Suppressor macrophage treated with lipopolysaccharide for 1 hour (primary cell): Measurements from ENCODE around the gene RAD9A.

ENCODE experiments used
- DNase-seq, 3 donors: peaks; one replicate each; pipeline ENCODE4 v3.0.0-alpha.2; 2020 to 2022

RAD9A gene

DNA sequence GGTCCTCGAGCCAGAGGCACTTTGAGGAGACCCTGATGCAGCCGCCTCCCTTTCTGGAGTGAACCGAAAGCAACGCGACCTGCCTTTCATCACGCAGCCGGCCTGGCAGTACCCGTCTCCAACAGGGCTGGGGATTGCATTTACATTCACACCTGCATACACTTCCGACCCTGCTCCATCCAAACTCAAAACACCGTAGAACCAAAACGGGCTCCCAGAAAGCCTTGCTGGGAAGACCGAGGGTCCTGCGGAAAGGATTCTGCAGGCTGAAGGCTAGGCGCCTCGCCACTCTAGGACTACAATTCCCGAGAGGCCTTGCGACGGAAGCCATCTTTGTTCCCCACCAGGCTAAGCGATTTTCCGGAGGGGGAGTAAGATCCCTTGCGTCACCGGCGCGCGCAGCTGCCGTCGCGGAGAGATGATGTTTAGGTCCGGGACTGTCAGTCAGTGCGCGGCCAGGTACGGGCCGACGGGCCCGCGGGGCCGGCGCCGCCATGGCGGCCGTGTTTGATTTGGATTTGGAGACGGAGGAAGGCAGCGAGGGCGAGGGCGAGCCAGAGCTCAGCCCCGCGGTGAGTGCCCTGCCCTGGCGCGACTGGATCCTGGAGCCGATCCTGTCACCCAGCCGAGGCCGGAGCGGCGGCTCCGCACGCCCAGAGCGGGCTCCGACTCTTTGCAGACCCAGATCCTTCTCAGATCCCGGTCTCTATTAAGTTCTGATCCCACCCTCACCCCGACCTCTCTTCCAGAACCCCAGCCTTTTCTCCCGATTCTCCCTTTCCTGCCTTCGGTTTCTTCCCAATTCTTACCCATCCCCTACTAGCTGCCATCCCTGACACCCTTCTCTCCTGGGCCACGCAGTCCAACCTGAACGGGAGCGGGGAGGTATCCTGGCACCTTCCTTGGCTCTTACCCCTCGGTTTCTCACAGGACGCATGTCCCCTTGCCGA is 36.5 kb downstream of the RAD9A start, which contains the start of gene RPS6KB2:
Gene RPS6KB2 (plus strand): TSS at position 443 of the 950 bp plus-strand sequence. CDS start 52 bp downstream, at position 495.
- DNase-seq, result peak; percentile 97 to 99 (median 98)

DNA sequence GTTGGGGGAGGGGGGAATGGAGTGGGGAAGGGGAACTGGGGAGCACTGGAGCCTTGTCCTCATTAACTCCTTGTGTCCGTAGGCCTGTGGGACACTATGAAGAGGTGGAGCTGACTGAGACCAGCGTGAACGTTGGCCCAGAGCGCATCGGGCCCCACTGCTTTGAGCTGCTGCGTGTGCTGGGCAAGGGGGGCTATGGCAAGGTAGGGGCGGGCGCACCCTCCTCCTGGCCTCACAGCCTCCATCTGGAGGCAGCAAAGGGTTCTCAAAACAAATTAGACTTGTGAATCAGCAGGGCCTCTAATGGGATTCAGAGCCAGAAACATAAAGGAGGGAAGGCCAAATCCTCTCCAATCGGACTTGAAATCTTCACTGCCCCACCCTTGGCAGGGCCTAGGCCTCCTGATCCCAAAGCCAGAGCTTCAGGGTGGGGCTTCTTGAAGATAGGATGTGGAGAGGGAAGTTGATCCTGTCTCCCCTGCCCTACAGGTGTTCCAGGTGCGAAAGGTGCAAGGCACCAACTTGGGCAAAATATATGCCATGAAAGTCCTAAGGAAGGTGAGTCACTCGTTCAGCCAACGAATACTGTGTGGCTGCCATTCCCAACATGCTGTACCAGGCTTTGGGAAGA is 37.4 kb downstream of the RAD9A start:
- no peak for DNase-seq

DNA sequence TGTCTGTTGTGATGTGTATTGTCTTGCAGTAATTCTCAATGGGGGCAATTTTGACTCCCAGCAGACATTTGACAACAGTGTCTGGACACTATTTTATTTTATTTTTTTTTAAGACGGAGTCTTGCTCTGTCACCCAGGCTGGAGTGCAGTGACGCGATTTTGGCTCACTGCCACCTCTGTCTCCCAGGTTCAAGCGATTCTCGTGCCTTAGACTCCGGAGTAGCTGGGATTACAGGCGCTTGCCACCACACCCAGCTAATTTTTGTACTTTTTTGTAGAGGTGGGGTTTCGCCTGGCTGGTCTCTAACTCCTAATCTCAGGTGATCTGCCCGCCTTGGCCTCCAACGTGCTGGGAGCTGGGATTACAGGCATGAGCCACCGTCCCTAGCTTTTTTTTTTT is 37.9 kb downstream of the RAD9A start:
- DNase-seq, result no peak

GRCh38 chr11:67431346-67432249 is 39.8 kb downstream of the RAD9A start:
- DNase-seq, result no peak

GRCh38 chr11:67432655-67433349 is 41.0 kb downstream of the RAD9A start:
- DNase-seq, result no peak

GRCh38 chr11:67433536-67434394 is 42.0 kb downstream of the RAD9A start:
- no peak for DNase-seq

GRCh38 chr11:67434395-67434881 is 42.7 kb downstream of the RAD9A start:
- no peak for DNase-seq

- DNase-seq, result no peak
These were observed 43.4 kb downstream of the RAD9A start for GRCh38 chr11:67435031-67435726.

GRCh38 chr11:67435727-67436458 is 44.1 kb downstream of the RAD9A start:
- DNase-seq, result no peak

DNA sequence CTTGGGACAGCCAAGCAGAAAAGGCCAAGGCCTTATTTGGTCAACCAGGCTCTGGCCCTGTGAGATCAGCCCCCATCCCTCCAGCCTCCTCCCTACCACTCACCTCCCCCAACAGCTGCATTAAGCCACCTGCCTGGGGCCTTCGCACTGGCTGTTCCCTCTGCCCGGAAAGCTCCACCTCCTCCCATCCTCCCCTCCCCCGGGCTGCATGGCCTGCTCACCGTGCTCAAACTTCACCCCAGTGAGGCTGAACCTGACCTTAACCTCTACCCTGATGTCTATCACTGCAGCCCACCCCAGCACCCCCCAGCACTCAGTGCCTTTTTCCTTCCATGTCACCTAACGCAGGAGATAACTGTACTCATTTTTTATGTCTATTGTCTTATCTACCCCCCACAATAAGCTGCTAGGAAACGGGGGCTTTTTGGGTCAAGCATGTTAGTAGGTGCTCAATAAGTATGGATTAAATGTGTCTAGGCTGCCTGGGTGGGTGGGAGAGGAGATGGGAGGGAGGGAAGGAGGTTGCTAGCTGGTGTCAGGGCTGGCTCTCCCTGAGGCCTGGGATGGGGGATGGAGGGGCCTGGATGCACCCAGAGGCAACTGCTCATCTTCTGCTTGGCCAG is 44.8 kb downstream of the RAD9A start:
- no peak for DNase-seq

DNA sequence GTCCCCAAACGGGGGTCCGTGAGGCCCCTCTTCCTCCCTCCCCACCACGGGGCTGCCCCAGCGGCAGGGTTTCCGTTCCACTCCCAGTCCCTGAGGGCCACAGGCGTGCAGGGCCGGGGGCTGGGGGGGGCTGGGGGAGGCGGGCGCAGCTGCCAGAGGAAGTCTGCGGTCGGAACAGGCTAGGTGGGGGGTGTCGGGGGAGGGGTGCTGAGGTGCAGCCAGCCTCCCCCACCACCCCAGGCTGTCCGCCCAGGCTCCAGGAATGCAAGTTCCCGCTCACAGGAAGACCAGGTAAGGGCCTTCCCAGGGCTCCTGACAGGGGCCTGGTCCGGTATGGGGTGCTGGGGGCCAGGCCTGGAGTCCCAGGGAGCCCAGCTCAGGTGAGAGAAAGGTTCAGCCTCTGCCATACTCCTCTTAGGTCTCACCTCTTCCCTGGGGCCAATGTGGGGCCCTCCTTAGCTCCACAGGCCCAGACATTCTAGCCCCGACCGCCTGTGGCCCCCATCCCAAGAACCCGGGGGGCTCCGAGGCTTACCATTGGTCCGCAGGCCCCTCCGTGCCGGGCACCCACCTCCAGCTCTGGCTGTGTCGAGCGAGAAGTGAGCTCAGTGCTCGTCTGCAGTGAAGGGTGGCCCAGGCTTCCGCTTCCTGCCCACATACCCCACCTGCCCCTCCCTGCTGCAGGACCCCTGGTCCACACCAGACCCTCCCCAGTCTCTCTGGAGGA is 45.5 kb downstream of the RAD9A start, which contains the start of gene PTPRCAP:
Gene PTPRCAP (minus strand): TSS at position 601 of the 727 bp plus-strand sequence. CDS start 63 bp downstream, at position 538.
- no peak for DNase-seq

DNA sequence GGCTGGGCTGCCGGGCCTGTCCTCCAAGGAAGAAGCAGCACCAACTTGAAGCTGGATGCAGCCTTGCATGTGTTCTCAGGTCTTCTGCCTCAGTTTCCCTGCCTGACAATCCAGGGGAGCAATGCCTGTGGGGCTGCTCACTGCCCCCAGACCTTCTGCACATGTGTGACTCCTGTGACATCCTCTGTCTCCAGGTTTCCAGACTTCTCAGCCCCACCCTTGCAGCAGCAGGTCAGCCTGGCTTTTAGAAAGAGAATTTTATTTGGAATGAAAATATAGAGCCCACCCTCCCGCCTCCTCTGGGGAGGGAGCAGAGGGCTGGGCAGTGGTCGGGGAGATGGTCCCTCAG is 46.0 kb downstream of the RAD9A start:
- DNase-seq, result no peak

DNA sequence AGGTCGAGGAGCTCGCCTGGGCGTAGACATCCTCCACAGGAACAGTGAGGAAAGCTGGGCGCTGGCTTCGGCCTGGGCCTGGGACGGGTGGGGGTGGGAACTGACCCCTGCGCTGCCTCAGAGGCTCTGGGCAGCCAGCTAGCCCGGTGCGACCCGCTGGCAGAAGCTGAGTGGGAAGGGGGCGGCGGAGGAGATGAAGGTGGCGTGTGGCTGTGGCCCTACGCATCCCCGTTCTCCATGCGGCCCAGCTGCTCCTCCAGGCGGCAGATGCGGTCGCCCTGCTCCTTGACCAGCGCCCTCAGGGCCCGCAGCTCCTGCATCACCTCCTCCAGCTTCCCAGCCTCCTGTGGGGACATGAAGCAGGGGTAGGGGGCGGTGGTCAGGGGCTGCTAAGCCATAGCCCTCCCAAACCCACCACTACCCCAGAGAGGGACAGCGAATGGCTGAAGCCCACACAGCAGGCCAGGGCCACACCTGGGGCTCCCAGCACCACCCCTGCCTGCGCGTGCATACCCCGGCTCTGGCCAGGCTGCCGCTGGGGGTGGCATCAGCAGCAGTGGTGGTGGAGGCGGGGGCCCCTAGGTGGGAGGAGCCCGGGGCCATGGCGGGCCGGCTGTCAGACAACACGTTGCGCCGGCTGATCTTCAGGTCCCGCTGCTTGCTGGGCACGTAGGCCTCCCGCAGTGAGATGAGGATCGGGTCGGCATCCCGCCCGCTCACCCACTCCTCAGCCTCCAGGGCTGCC is 46.5 kb downstream of the RAD9A start:
- DNase-seq, result no peak

GRCh38 chr11:67439321-67440228 is 47.8 kb downstream of the RAD9A start:
- peak; percentile 75 to 88 (median 77) for DNase-seq

GRCh38 chr11:67440229-67441097 is 48.7 kb downstream of the RAD9A start:
- DNase-seq, result no peak
